Endothelial cell of umbilical vein (primary cell): ENCODE measurements around the gene SLAMF6. TPM values are rescaled to one million over a fixed set of nuclear protein-coding genes. Genes with fewer than 3 reads are reported as not detected.
"Not testable (repeated sequence)": the region's sequence is repeated elsewhere in the genome, so short reads cannot be mapped to it uniquely, and the experiment has no call there.

Source experiments
- BruUV-seq: library from RNA; stranded (reverse); fragments of 400-500 nt; replicated peaks from 2 replicates; lab custom pipeline; 2021; lab: Mats Ljungman, UMichigan
- CTCF ChIA-PET: fragments of 300-600, 350-600 bp; sonication (Branson Sonifier 250); formaldehyde crosslinking; loops from one replicate; lab custom pipeline; 2021; ENCODE audit warnings: antibody characterized with exemption, inconsistent platforms; lab: Charles Lee
- POLR2A ChIA-PET: fragments of 300-600, 350-600 bp; sonication (Branson Sonifier 250); formaldehyde crosslinking; loops from one replicate; lab custom pipeline; 2021; ENCODE audit warnings: antibody characterized with exemption, inconsistent platforms; lab: Charles Lee
- DNase-seq: peaks from one replicate; pipeline ENCODE4 v3.0.0-alpha.2; 2011; ENCODE audit warnings: low read depth, low spot score
- FAIRE-seq: peaks from 2 replicates; lab custom pipeline; 2011; peaks lifted over from hg19 to GRCh38; lab: Jason Lieb, UNC
- H2AFZ ChIP-seq: 2 replicates; pipeline ENCODE4 v1.6.0; 2012; ENCODE audit warnings: low read depth, low read length, control low read depth, inconsistent platforms
- H3K27ac ChIP-seq: 2 replicates; pipeline ENCODE4 v1.5.1; 2011; ENCODE audit warnings: low read depth, mild to moderate bottlenecking, control low read depth, low read length, moderate library complexity; ENCODE audit not compliant: insufficient read depth
- H3K27me3 ChIP-seq, 2 experiments: 2 replicates each; pipeline versions ENCODE4 v1.6.0 to v1.6.1; 2011; ENCODE audit warnings: low read length in 2 of 2, mixed read lengths in 1 of 2; ENCODE audit not compliant: control insufficient read depth in 2 of 2, insufficient read depth in 2 of 2
- H3K36me3 ChIP-seq, 2 experiments: 2 replicates in 1 of 2; 3 replicates in 1 of 2; pipeline ENCODE4 v1.5.1; 2011; ENCODE audit warnings: low read length in 2 of 2, mild to moderate bottlenecking in 1 of 2, moderate library complexity in 1 of 2; ENCODE audit not compliant: control insufficient read depth in 2 of 2, insufficient read depth in 2 of 2; ENCODE audit errors: extremely low read depth in 1 of 2
- H3K4me1 ChIP-seq: 3 replicates; pipeline ENCODE4 v1.5.1; 2011; ENCODE audit warnings: mild to moderate bottlenecking, low read length; ENCODE audit not compliant: control insufficient read depth, insufficient read depth; ENCODE audit errors: extremely low read depth
- H3K4me2 ChIP-seq: 2 replicates; pipeline ENCODE4 v1.6.1; 2011; ENCODE audit warnings: low read length, control low read depth, mixed read lengths; ENCODE audit not compliant: insufficient read depth
- H3K4me3 ChIP-seq, 3 experiments: fragments of 200-600 bp in 1 of 3; sonication (generic), shearing (Covaris generic) in 1 of 3; replicated peaks in 1 of 3; 2 replicates each; pipeline ENCODE4 v1.5.1; 2011 to 2016; ENCODE audit warnings: control low read depth in 3 of 3, low read length in 3 of 3, mild to moderate bottlenecking in 2 of 3, inconsistent platforms in 1 of 3, low read depth in 1 of 3, moderate library complexity in 1 of 3; ENCODE audit not compliant: insufficient read depth in 1 of 3
- H3K79me2 ChIP-seq: 2 replicates; pipeline ENCODE4 v1.6.0; 2012; ENCODE audit warnings: low read length, inconsistent platforms; ENCODE audit not compliant: control insufficient read depth, insufficient read depth
- H3K9ac ChIP-seq: replicated peaks from 2 replicates; pipeline ENCODE3; 2011; ENCODE audit warnings: low read length, control low read depth; ENCODE audit not compliant: insufficient read depth; ENCODE audit errors: extremely low read depth
- H3K9me1 ChIP-seq: replicated peaks from 3 replicates; pipeline ENCODE4 v1.6.0; 2011; ENCODE audit warnings: mild to moderate bottlenecking, low read length; ENCODE audit not compliant: control insufficient read depth, insufficient read depth; ENCODE audit errors: extremely low read depth
- H3K9me3 ChIP-seq: replicated peaks from 2 replicates; pipeline ENCODE4 v1.5.1; 2012; ENCODE audit warnings: low read length, inconsistent platforms; ENCODE audit not compliant: control insufficient read depth, insufficient read depth
- H4K20me1 ChIP-seq: replicated peaks from 2 replicates; pipeline ENCODE3; 2011; ENCODE audit warnings: mild to moderate bottlenecking, low read length; ENCODE audit not compliant: control insufficient read depth, insufficient read depth; ENCODE audit errors: extremely low read depth
- EZH2 ChIP-seq: IDR thresholded peaks from 2 replicates; pipeline ENCODE4 v1.6.1; 2012; ENCODE audit warnings: borderline replicate concordance, low read depth, mild to moderate bottlenecking, moderate library complexity, low read length, inconsistent platforms; ENCODE audit not compliant: severe bottlenecking
- FOS ChIP-seq: IDR thresholded peaks from 2 replicates; pipeline ENCODE4 v1.6.1; 2011; ENCODE audit warnings: mild to moderate bottlenecking, low read length, moderate library complexity, borderline replicate concordance; ENCODE audit not compliant: insufficient read depth
- GATA2 ChIP-seq: IDR thresholded peaks from 2 replicates; pipeline ENCODE4 v1.7.0; 2011; ENCODE audit warnings: low read depth, mild to moderate bottlenecking, moderate library complexity, mixed read lengths, low read length; ENCODE audit not compliant: insufficient read length, insufficient read depth
- JUN ChIP-seq: IDR thresholded peaks from 2 replicates; pipeline ENCODE4 v1.6.1; 2011; ENCODE audit warnings: borderline replicate concordance, low read depth; ENCODE audit not compliant: insufficient read length, insufficient read depth
- MYC ChIP-seq: IDR thresholded peaks from one replicate; pipeline ENCODE4 v1.6.1; 2011; ENCODE audit warnings: mild to moderate bottlenecking, low read depth, low read length
- POLR2A ChIP-seq: IDR thresholded peaks from 2 replicates; pipeline ENCODE4 v1.6.1; 2012; ENCODE audit warnings: low read depth, mild to moderate bottlenecking, control low read depth, low read length
- POLR2AphosphoS5 ChIP-seq: IDR thresholded peaks from 2 replicates; pipeline ENCODE4 v1.6.1; 2012; ENCODE audit warnings: low read depth, mild to moderate bottlenecking, control low read depth, low read length, moderate library complexity; ENCODE audit not compliant: insufficient read depth
- dilution Hi-C: fragments of 300-500 bp; cut with MboI; formaldehyde crosslinking; loops from one replicate; pipeline ENCODE4 v1.15.0; 2019; ENCODE audit warnings: low sequenced_read_pairs; ENCODE audit not compliant: extremely low pct_ligation_motif_present
- intact Hi-C: fragments of 100-400 bp; cut with micrococcal nuclease; formaldehyde crosslinking; loops from one replicate; pipeline ENCODE4 v1.10.0; 2022
- polyA plus RNA-seq, 4 experiments: library from polyadenylated mRNA; depleted of rRNA in 3 of 4; stranded (reverse) in 3 of 4; unstranded in 1 of 4; fragments of >200 nt; gene quantifications; 2 replicates each; pipeline versions ENCODE4 v1.2.1 to v1.2.3, GENCODE V29; 2011 to 2012; ENCODE audit warnings: missing spikeins in 1 of 4
- total RNA-seq: library from RNA; stranded (reverse); gene quantifications from 2 replicates; pipeline ENCODE4 v1.2.3, GENCODE V29; 2021
- TF ChIP-seq, protein P1 (sequence below): IDR thresholded peaks from 2 replicates; pipeline ENCODE4 v1.6.1; 2011; ENCODE audit not compliant: insufficient read depth, insufficient read length
- TF ChIP-seq, protein P2 (sequence below), 2 donors: IDR thresholded peaks; 1 replicate in 1 of 2; 2 replicates in 1 of 2; pipeline ENCODE4 v1.5.1; 2011; ENCODE audit warnings: low read length in 2 of 2, mild to moderate bottlenecking in 2 of 2, moderate library complexity in 2 of 2, control low read depth in 1 of 2, inconsistent platforms in 1 of 2, low read depth in 1 of 2; ENCODE audit not compliant: insufficient read depth in 1 of 2; ENCODE audit errors: extremely low read depth in 1 of 2

SLAMF6 gene
- total and polyA plus RNA-seq, 2 donors (not counting 3 experiments of a cell fraction or from before 2014, with no cell fraction given), result not detected

- Histone ChIP-seq H3K9me1 (no peaks in the 10 kb centered on the region), H4K20me1 (no peaks in the 10 kb centered on the region), H3K4me2 (no peak overlapping the region), H3K36me3 (no peaks in the 10 kb centered on the region), H3K9ac (no peak overlapping the region), H3K4me3 (no peak overlapping the region), H3K27ac (no peak overlapping the region), H3K4me1 (no peaks in the 10 kb centered on the region), H3K9me3 (no peaks in the 10 kb centered on the region), H3K79me2 (no peaks in the 10 kb centered on the region), H2AFZ (no peak overlapping the region), H3K27me3 (no peaks in the 10 kb centered on the region)
- BruUV-seq, result no TSS peak
- TF ChIP-seq, protein P1, sequence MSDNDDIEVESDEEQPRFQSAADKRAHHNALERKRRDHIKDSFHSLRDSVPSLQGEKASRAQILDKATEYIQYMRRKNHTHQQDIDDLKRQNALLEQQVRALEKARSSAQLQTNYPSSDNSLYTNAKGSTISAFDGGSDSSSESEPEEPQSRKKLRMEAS, result no peak
- no peak for TF ChIP-seq POLR2AphosphoS5
- TF ChIP-seq POLR2A, result no peak
- TF ChIP-seq FOS, result no peak
- TF ChIP-seq GATA2, result no peak
- no peak for TF ChIP-seq EZH2
- TF ChIP-seq, protein P2, sequence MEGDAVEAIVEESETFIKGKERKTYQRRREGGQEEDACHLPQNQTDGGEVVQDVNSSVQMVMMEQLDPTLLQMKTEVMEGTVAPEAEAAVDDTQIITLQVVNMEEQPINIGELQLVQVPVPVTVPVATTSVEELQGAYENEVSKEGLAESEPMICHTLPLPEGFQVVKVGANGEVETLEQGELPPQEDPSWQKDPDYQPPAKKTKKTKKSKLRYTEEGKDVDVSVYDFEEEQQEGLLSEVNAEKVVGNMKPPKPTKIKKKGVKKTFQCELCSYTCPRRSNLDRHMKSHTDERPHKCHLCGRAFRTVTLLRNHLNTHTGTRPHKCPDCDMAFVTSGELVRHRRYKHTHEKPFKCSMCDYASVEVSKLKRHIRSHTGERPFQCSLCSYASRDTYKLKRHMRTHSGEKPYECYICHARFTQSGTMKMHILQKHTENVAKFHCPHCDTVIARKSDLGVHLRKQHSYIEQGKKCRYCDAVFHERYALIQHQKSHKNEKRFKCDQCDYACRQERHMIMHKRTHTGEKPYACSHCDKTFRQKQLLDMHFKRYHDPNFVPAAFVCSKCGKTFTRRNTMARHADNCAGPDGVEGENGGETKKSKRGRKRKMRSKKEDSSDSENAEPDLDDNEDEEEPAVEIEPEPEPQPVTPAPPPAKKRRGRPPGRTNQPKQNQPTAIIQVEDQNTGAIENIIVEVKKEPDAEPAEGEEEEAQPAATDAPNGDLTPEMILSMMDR (IDR thresholded peaks at IDR 0.05; ENCODE audit: extremely low read depth in 1 of 2, insufficient read depth in 1 of 2, low read depth in 1 of 2, low read length in 2 of 2), result no peak
- TF ChIP-seq MYC, result no peak
- no peak for TF ChIP-seq JUN
- CTCF ChIA-PET, result no interaction called here
- DNase-seq (no peak), FAIRE-seq (no peak)
- POLR2A ChIA-PET, result no interaction called here
- intact Hi-C loops (no loop called here), dilution Hi-C loops (no loop called here)
Measured at GRCh38 chr1:160534823-160535605, 12.0 kb upstream of the SLAMF6 start.

GRCh38 chr1:160532557-160532813, 9.4 kb upstream of the SLAMF6 start:
- intact Hi-C loops, DNase-seq, H3K27me3 ChIP-seq, H4K20me1 ChIP-seq, H3K79me2 ChIP-seq, dilution Hi-C loops, H3K27ac ChIP-seq, CTCF ChIA-PET, H3K36me3 ChIP-seq, H2AFZ ChIP-seq, H3K9ac ChIP-seq, H3K9me3 ChIP-seq, H3K9me1 ChIP-seq, H3K4me3 ChIP-seq, BruUV-seq, H3K4me2 ChIP-seq, POLR2A ChIA-PET, FAIRE-seq, H3K4me1 ChIP-seq: not testable (repeated sequence)
